Ishikawa (cell line): ENCODE results near the gene ZNF565.

Source experiments
- EP300 ChIP-seq: IDR thresholded peaks from 2 replicates; pipeline ENCODE4 v1.6.1; 2012; ENCODE audit warnings: borderline replicate concordance
- FOXM1 ChIP-seq: IDR thresholded peaks from 2 replicates; pipeline ENCODE4 v1.6.1; 2012; ENCODE audit warnings: low read depth, borderline replicate concordance
- NFIC ChIP-seq: IDR thresholded peaks from 2 replicates; pipeline ENCODE4 v1.6.1; 2012
- RAD21 ChIP-seq: IDR thresholded peaks from 2 replicates; pipeline ENCODE4 v1.6.1; 2012; ENCODE audit warnings: low read depth
- TAF1 ChIP-seq: IDR thresholded peaks from 2 replicates; pipeline ENCODE4 v1.6.1; 2012; ENCODE audit warnings: low read depth, mild to moderate bottlenecking
- TCF12 ChIP-seq: IDR thresholded peaks from 2 replicates; pipeline ENCODE4 v1.6.1; 2012; ENCODE audit warnings: low read depth
- TEAD4 ChIP-seq: IDR thresholded peaks from 2 replicates; pipeline ENCODE4 v1.6.1; 2012
- YY1 ChIP-seq: IDR thresholded peaks from 2 replicates; pipeline ENCODE4 v1.6.1; 2012; ENCODE audit warnings: low read depth
- TF ChIP-seq, protein P1 (sequence below): IDR thresholded peaks from 2 replicates; pipeline ENCODE4 v1.6.1; 2012; ENCODE audit warnings: low read depth, mild to moderate bottlenecking
- TF ChIP-seq, protein P2 (sequence below): IDR thresholded peaks from 2 replicates; pipeline ENCODE4 v1.6.1; 2012

DNA sequence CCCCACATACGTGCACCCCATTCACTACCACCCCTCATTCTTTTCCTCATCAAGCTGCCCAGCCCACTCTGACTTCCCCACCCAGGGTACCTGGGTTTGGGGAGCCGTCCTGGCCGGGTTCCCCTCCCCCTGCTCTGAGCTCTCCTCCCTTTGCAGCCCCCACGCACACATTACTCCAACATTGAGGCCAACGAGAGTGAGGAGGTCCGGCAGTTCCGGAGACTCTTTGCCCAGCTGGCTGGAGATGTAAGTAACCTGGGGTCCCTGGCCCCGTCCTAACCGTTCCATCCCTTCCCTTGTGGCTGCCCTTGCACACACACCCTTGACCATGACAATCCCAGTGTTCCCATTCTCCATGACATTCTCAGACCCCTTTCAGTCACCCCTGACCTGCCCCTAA is 72.0 kb downstream of the ZNF565 start:
- TF ChIP-seq RAD21 (no peak), TCF12 (no peak), YY1 (no peak), EP300 (no peak), NFIC (no peak), TEAD4 (no peak), TAF1 (no peak), FOXM1 (no peak)
- TF ChIP-seq, protein P1, sequence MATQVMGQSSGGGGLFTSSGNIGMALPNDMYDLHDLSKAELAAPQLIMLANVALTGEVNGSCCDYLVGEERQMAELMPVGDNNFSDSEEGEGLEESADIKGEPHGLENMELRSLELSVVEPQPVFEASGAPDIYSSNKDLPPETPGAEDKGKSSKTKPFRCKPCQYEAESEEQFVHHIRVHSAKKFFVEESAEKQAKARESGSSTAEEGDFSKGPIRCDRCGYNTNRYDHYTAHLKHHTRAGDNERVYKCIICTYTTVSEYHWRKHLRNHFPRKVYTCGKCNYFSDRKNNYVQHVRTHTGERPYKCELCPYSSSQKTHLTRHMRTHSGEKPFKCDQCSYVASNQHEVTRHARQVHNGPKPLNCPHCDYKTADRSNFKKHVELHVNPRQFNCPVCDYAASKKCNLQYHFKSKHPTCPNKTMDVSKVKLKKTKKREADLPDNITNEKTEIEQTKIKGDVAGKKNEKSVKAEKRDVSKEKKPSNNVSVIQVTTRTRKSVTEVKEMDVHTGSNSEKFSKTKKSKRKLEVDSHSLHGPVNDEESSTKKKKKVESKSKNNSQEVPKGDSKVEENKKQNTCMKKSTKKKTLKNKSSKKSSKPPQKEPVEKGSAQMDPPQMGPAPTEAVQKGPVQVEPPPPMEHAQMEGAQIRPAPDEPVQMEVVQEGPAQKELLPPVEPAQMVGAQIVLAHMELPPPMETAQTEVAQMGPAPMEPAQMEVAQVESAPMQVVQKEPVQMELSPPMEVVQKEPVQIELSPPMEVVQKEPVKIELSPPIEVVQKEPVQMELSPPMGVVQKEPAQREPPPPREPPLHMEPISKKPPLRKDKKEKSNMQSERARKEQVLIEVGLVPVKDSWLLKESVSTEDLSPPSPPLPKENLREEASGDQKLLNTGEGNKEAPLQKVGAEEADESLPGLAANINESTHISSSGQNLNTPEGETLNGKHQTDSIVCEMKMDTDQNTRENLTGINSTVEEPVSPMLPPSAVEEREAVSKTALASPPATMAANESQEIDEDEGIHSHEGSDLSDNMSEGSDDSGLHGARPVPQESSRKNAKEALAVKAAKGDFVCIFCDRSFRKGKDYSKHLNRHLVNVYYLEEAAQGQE, result no peak
- TF ChIP-seq, protein P2, sequence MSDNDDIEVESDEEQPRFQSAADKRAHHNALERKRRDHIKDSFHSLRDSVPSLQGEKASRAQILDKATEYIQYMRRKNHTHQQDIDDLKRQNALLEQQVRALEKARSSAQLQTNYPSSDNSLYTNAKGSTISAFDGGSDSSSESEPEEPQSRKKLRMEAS, result no peak
